Measurements from ENCODE around the gene FBXO7.
"Not testable (repeated sequence)": the region's sequence is repeated elsewhere in the genome, so short reads cannot be mapped to it uniquely, and the experiment has no call there.

The FBXO7 gene

GRCh38 chr22:32474635-32475467 lies at the start of gene FBXO7:
Gene FBXO7, plus strand, starts transcription at chr22:32474811. Its CDS starts 192 bp downstream, at chr22:32475003.
- peak; percentile 80 for DNase-seq

DNA sequence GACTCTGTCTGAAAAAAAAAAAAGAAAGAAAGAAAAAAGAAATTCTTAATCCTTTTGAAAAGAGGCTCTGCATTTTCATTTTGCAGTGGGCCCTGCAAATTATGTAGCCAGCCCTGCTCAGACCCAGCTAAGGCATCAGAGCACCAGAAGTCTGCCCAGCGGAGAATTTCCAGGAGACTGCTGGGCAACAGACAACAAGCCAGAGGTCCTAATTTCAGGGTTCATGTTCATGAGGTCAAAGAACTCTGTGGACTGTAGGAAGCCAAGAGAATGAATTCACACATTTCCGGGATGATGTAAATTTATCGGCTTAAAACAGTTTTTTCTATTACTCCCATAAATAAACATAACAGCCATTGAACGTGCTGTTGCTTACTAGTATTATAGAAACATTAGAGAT lies 47.7 kb upstream of the FBXO7 start:
- DNase-seq: no peak

DNA sequence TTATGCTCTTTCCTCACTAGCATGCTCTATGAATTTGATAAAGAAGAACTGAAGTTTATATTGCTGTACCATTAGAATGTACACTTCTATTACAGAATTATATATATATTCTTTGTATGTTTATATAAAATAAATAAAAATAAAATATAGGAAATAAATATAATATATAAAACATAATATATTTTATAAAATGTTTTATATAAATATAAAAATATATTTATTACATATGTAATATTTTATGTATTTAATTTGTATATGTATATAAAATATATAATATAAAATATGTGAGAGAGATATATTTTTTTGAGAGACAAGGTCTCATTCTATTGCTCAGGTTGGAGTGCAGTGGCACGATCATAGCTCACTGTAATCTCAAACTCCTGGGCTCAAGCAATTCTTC lies 44.3 kb upstream of the FBXO7 start:
- DNase-seq: no peak

GRCh38 chr22:32444068-32444467 lies 30.5 kb upstream of the FBXO7 start:
- DNase-seq: no peak

GRCh38 chr22:32446321-32446720 lies 28.3 kb upstream of the FBXO7 start:
- no peak for DNase-seq

DNA sequence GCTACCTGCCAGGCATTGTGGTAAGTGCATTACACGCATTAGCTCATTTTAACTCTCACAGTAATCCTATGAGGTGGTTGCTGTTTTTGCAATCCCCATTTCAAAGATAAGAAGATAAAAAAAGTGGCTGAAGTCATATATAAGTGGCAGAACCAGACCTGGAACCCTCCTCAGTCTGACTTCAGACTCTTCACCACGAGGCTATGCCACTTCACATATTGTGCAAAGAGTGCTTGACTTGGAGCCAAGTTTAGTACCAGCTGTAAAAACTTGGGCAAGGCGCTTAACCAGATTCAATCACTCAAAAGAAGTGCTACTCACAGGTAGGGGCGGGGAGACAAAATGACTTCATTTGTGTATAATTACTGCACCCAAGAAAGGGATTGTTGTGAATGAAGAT lies 25.6 kb upstream of the FBXO7 start:
- no peak for DNase-seq

DNA sequence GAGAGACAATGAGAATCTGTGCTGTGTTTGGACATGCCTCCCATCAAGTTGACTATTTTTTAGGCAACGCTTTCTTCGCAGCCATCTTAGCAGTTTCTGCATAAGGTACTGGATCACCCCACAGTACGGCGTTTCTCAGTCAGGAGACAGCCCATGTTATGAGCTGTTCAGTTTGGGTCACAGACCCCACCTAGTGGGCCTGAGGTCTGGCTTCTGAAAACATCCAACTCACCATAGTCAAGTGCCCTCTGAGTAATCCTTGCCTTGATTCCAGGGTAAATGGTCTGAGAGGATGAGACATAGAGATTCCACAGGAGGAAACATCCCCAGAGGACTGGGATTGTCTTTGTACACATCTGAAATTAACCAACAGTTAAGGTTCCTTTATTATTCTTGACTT lies 17.6 kb upstream of the FBXO7 start:
- no peak for DNase-seq

- no peak for DNase-seq
These were observed 12.2 kb upstream of the FBXO7 start for GRCh38 chr22:32462452-32462851.

DNA sequence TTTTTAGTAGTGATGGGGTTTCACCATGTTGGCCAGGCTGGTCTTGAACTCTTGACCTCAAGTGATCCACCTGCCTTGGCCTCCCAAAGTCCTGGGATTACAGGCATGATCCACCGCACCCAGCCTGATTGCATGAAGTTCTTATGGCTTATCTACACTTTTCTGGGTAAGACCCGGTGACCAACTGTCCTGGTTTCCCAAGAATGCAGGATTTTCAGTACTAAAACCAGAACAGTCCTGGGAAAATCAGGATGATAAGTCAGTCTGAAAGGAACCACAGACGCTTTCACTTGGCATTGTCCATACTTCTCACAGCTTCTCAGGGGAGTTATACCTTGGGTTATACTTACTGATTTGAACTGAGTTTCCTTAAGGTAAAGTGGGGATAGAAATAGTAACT lies 8.9 kb upstream of the FBXO7 start:
- DNase-seq: no peak

DNA sequence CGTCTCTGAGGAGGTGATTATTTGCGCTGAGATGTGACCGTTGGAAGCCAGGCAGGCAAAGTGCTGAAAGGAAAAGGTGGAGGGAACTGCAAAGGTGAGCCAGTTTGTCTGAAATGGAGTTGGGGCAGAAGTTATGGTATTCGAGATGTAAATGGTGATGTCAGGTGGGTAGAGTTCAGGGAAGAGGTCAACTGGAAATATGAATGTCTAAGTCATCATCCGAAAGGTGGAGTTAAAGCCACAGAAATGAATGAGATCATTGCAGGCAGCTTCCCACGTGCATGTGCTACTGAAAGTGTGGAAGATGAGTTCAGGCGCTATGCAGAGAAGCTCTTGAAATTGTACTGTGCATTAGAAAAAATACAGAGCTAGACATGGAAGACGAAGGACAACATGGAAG lies 8.1 kb upstream of the FBXO7 start:
- no peak for DNase-seq

- no peak for DNase-seq
These were observed 4.8 kb upstream of the FBXO7 start for GRCh38 chr22:32469799-32470212.

DNA sequence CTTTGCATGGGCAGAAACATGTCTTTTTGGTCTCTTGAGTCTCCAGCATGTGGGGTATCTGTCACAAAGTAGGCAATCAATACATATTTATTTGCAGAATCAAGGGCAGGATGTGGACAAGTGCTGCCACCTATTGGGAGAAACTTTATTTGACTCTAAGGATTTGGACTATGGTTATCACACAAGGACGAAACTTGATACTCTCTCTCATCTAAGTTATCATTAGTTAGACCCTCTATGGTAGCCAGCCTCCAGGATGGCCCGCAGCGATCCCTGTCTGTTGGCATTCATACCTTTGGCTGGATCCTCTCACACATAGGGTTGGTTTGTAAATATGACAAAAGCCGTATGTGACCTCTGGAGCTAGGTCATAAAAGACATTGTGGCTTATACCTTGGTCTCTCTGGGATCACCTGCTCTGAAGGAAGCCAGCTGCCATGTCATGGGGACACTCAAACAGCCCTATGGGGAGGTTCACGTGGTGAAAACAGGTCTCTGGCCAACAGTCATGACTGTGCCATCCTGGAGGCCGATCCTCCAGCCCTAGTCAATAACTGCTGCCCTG lies 1.1 kb upstream of the FBXO7 start:
- DNase-seq: peak; percentile 6

DNA sequence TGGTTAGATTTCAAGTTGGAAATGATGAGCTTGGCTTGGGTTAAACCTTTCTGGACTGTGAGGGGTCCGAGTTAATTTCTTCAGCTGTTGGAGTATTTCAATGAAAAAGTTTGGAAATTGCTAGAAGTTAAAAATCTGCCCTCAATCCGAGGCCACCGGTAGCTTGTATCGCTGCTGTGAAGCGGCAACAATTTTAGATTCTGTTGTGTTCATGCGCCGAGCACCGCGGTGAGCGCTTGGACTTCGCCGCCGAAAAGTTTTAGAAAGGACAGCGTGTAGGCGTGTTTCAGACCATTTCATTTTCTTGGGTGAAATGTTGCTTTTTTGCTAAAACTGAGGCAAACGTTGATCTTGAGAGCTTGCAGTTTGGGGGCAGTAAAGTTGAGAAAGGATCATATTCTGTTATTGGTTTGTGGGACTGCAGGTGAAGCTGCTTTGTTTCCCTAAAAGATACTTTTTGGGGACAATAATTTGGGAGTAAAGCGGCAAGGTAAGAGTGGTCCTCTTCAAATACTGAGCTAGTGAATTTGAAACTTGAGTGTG lies 928 bp downstream of the FBXO7 start:
- peak; percentile 15 for DNase-seq

DNA sequence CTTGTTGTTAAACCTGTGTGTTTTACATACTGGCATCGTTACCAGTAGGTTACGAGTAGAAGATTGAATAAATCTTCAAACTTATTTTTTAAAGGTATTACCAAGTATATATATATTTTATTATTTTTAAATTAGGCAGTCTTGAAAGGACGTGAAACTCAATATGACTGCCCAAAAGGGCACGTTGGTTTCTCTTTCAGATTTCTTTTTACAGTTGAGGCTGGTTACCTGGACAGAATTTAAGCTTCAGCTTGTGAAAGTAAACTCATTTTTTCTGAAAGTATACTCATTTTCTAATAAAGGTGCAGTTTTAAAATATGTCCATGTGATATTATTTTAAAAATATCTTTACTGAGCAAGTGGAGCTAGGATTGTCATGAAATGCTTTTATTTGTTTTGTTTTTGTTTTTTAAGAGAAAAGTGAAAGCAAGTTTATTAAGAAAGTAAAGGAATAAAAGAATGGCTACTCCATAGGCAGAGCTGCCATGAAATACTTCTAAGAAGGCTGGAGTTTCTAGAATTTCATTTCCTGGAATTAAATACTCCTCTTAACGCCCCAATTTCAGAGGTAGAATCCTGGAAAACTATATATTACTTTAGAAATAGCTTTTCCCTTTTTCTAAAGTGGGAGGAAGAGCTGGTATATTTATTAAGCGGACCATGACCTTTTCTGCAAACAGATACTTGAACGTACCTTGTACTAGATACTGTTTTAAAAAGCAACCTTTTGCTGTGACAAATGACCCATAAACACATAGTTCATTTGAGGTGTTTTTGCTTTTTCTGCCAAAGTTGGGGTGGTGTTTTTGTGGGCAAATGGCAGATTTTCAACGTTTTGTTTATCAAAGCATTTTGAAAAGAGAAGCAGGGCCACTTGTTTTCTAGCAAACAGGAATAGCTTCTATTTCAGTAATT lies 1.9 kb downstream of the FBXO7 start:
- no peak for DNase-seq

GRCh38 chr22:32477596-32477995 lies 3.0 kb downstream of the FBXO7 start:
- no peak for DNase-seq

GRCh38 chr22:32478552-32478951 lies 3.9 kb downstream of the FBXO7 start:
- DNase-seq: not testable (repeated sequence)

DNA sequence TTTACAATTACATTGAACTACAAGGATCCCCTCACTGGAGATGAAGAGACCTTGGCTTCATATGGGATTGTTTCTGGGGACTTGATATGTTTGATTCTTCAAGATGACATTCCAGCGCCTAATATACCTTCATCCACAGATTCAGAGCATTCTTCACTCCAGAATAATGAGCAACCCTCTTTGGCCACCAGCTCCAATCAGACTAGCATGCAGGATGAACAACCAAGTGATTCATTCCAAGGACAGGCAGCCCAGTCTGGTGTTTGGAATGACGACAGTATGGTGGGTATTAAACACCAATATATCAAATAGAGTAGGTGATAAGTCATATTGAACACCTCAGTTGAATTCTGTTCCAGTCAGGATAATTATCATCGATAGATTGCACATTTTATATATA lies 4.4 kb downstream of the FBXO7 start:
- DNase-seq: no peak

GRCh38 chr22:32480238-32480637 lies 5.6 kb downstream of the FBXO7 start:
- DNase-seq: peak; percentile 7

DNA sequence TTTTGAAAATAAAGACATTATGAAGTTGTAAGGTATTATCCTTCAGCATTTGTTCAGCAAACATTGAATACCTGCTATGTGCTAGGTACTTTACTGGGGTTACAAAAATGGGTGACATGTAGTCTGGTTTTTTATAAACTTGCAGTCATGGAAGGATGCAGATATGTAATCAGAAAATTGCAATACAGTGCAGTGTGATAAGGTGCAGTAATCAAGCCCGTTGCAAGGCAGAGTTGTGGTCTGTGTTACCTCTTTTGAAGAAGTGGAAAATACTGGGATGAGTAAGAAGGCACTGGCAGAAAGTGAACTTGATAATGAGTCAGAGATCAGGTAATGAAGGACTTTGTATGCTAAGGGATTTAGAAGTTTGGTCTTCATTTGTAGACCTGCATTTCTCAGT lies 8.1 kb downstream of the FBXO7 start:
- peak; percentile 2 for DNase-seq

DNA sequence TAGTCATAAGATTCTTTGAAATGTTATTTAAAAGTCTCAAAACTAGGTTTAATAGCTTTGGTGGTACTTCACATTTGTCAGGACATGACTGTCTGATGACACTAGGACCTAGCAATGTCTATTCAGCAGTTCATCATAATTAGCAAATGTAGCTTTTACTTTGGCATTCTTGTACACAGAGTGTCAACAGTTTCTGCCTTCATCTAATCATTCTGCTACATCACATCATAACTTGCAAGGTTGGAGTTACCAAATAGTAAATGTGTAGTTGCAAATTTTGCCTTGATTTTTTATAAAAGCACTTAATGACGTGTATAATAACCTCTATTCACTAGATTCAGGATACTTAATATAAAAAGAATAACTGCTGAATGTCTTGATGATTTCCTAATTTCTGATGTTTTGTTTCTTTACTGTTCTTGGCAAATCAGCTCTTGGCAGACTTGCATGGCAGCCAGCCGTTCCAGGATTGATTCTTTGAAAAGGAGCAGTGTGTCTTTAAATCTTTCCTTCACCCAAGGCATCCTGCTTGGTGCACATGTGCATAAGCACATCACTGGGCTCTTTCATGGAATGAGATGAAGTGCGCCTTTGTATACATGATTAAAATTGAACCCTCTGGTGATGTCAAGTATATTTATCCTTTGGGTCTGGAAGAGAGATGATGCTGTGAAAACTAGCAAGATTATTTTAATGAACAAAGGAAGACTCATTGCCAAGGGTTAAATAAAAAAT lies 12.2 kb downstream of the FBXO7 start:
- DNase-seq: no peak

- no peak for DNase-seq
These were observed 12.8 kb downstream of the FBXO7 start for GRCh38 chr22:32487461-32487860.

DNA sequence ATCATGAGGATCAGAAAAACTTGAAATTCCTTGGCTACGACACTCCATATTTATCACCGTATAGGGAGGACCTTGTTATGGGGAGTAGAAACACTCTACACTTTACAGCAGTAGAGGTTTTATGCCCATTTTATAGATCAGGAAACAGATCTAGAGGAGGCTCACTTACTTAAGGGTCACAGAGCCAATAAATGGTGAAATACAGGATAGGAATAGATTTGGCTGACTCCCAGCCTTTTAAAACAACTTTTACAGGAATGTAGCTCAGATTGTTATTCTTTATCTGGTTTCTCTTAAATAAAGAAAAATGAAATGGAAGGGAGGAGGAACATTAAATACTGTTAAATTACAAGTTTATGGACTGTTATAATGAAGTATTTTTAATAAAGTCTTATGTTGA lies 14.8 kb downstream of the FBXO7 start:
- no peak for DNase-seq

DNA sequence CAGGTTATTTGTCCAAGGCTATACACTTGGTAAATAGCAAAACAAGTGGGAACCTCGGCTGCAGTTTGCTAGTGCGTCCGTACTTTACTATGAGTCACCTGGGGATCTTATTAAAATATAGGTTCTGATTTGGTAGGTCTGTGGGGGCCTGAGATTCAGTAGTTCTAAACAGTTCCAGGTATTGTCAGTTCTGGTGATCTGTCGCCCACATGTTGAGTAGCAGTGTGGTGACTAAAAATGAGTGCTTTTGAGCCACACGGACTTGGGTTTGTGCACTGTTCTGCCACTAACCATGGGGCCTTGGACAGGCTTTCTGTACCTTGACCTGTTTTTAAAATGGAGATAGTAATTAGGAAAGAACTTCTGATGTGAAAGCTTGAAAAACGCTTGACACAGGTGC lies 15.7 kb downstream of the FBXO7 start:
- DNase-seq: no peak
